Renal pelvis (tissue), 4 donors: ENCODE measurements around the gene RBKS. TPM values are rescaled to one million over a fixed set of nuclear protein-coding genes. Genes with fewer than 3 reads are reported as not detected.
"Not testable (repeated sequence)": the region's sequence is repeated elsewhere in the genome, so short reads cannot be mapped to it uniquely, and the experiment has no call there.

Source experiments
- DNase-seq: peaks from one replicate; pipeline ENCODE4 v3.0.0-alpha.2; 2013
- polyA plus RNA-seq, 3 donors: library from polyadenylated mRNA; unstranded; fragments of 120-200 nt; gene quantifications; one replicate each; pipeline ENCODE4 v1.2.1, GENCODE V29; 2013; ENCODE audit not compliant: insufficient read length in 3 of 3

The RBKS gene
- polyA plus RNA-seq, 3 donors, result 7.4 to 10.1 (median 8.4) TPM

GRCh38 chr2:27878825-27879224 is 11.4 kb downstream of the RBKS start:
- DNase-seq, result no peak

GRCh38 chr2:27875089-27875881 is 14.9 kb downstream of the RBKS start:
- DNase-seq, result no peak

GRCh38 chr2:27873091-27873490 is 17.1 kb downstream of the RBKS start:
- no peak for DNase-seq

GRCh38 chr2:27871802-27872201 is 18.4 kb downstream of the RBKS start:
- DNase-seq, result no peak

GRCh38 chr2:27870724-27871123 is 19.5 kb downstream of the RBKS start:
- DNase-seq, result no peak

GRCh38 chr2:27869763-27870162 is 20.4 kb downstream of the RBKS start:
- DNase-seq, result no peak

- DNase-seq, result no peak
Measured at GRCh38 chr2:27866237-27866636, 23.9 kb downstream of the RBKS start.

- not testable (repeated sequence) for DNase-seq
Measured at GRCh38 chr2:27863955-27864354, 26.2 kb downstream of the RBKS start.

GRCh38 chr2:27863146-27863545 is 27.0 kb downstream of the RBKS start:
- DNase-seq, result no peak

- no peak for DNase-seq
Measured at GRCh38 chr2:27860111-27860510, 30.1 kb downstream of the RBKS start.

GRCh38 chr2:27857417-27858172 is 32.6 kb downstream of the RBKS start:
- DNase-seq, result no peak

- DNase-seq, result no peak
Measured at GRCh38 chr2:27856956-27857355, 33.2 kb downstream of the RBKS start.

GRCh38 chr2:27856386-27856785 is 33.8 kb downstream of the RBKS start:
- DNase-seq, result no peak

GRCh38 chr2:27855476-27855875 is 34.7 kb downstream of the RBKS start:
- DNase-seq, result no peak

- DNase-seq, result no peak
Measured at GRCh38 chr2:27854229-27854862, 35.8 kb downstream of the RBKS start.

- DNase-seq, result no peak
Measured at GRCh38 chr2:27852691-27853090, 37.5 kb downstream of the RBKS start.

- DNase-seq, result no peak
Measured at GRCh38 chr2:27849558-27850205, 40.5 kb downstream of the RBKS start.

- no peak for DNase-seq
Measured at GRCh38 chr2:27847333-27847732, 42.9 kb downstream of the RBKS start.

GRCh38 chr2:27844821-27845255 is 45.3 kb downstream of the RBKS start:
- DNase-seq, result no peak

GRCh38 chr2:27843992-27844391 is 46.2 kb downstream of the RBKS start:
- DNase-seq, result no peak

- no peak for DNase-seq
Measured at GRCh38 chr2:27842894-27843293, 47.3 kb downstream of the RBKS start.

- DNase-seq, result no peak
Measured at GRCh38 chr2:27839022-27839618, 51.1 kb downstream of the RBKS start.
